ENCODE measurements around the gene PAPPA.

GRCh38 chr9:116349684-116350083, 196.1 kb downstream of the PAPPA start:
- no peak for TF ChIP-seq CTCF (IDR thresholded peaks at IDR 0.05)
- no peak for TF ChIP-seq POLR2A (IDR thresholded peaks at IDR 0.05)

All from uterus (tissue), 2 donors.